SK-N-SH (cell line): ENCODE data around the gene CPN2. TPM values are rescaled to one million over a fixed set of nuclear protein-coding genes. Genes with fewer than 3 reads are reported as not detected.

Experiments used
- CTCF ChIA-PET: fragments of 300-600, 350-600 bp; formaldehyde crosslinking; extraction: SDS; loops from one replicate; lab custom pipeline; 2021; lab: Yijun Ruan, JAX
- POLR2A ChIA-PET: fragments of 350-600 bp; sonication (Branson Sonifier 250); formaldehyde crosslinking; extraction: SDS; loops from one replicate; lab custom pipeline; 2020; ENCODE audit warnings: antibody characterized with exemption, inconsistent platforms; lab: Yijun Ruan, JAX
- DNase-seq: peaks from one replicate; pipeline ENCODE4 v3.0.0; 2012
- H2AFZ ChIP-seq: fragments of 200-600 bp; sonication (generic); 2 replicates; pipeline ENCODE4 v1.8.1; 2016; ENCODE audit warnings: antibody characterized with exemption, mild to moderate bottlenecking, low read depth
- H3F3A ChIP-seq: fragments of 200-600 bp; sonication (generic); replicated peaks from 2 replicates; pipeline ENCODE3; 2016; ENCODE audit warnings: antibody characterized with exemption, mild to moderate bottlenecking; ENCODE audit not compliant: insufficient read depth
- H3K27ac ChIP-seq, 2 experiments: fragments of 200-500 bp in 1 of 2; fragments of 200-600 bp in 1 of 2; sonication (Bioruptor generic) in 1 of 2; sonication (generic), shearing (Covaris generic) in 1 of 2; 2 replicates each; pipeline versions ENCODE4 v1.5.1 to v1.6.1; 2014 to 2016; ENCODE audit warnings: low read depth in 2 of 2, inconsistent platforms in 1 of 2, low read length in 1 of 2, mild to moderate bottlenecking in 1 of 2, mixed read lengths in 1 of 2
- H3K27me3 ChIP-seq: fragments of 200-600 bp; sonication (generic), shearing (Covaris generic); 2 replicates; pipeline ENCODE4 v1.6.1; 2016; ENCODE audit warnings: mixed run types; ENCODE audit not compliant: insufficient read depth
- H3K36me3 ChIP-seq, 2 experiments: fragments of 200-500 bp in 1 of 2; fragments of 200-600 bp in 1 of 2; sonication (Bioruptor generic) in 1 of 2; sonication (generic) in 1 of 2; replicated peaks in 1 of 2; 2 replicates each; pipeline versions ENCODE3 to v1.5.1; 2014 to 2016; ENCODE audit warnings: low read length in 1 of 2, mild to moderate bottlenecking in 1 of 2; ENCODE audit not compliant: insufficient read depth in 2 of 2, control insufficient read depth in 1 of 2
- H3K4me1 ChIP-seq, 2 experiments: fragments of 200-500 bp in 1 of 2; fragments of 200-600 bp in 1 of 2; sonication (Bioruptor generic) in 1 of 2; sonication (generic), shearing (Covaris generic) in 1 of 2; 2 replicates each; pipeline versions ENCODE4 v1.5.1 to v1.6.1; 2014 to 2016; ENCODE audit warnings: low read depth in 1 of 2, low read length in 1 of 2, mixed run types in 1 of 2; ENCODE audit not compliant: insufficient read depth in 2 of 2, control insufficient read depth in 1 of 2
- H3K4me2 ChIP-seq: fragments of 200-600 bp; sonication (generic), shearing (Covaris generic); 2 replicates; pipeline ENCODE4 v1.6.1; 2017; ENCODE audit warnings: mixed run types
- H3K4me3 ChIP-seq, 2 experiments: fragments of 200-500 bp in 1 of 2; fragments of 200-600 bp in 1 of 2; sonication (Bioruptor generic) in 1 of 2; sonication (generic), shearing (Covaris generic) in 1 of 2; 2 replicates each; pipeline versions ENCODE4 v1.5.1 to v1.8.1; 2014 to 2016; ENCODE audit warnings: low read depth in 2 of 2, inconsistent platforms in 1 of 2, low read length in 1 of 2, mild to moderate bottlenecking in 1 of 2, mixed read lengths in 1 of 2, moderate library complexity in 1 of 2
- H3K79me2 ChIP-seq: fragments of 200-600 bp; sonication (generic); 2 replicates; pipeline ENCODE4 v1.8.1; 2017; ENCODE audit warnings: mild to moderate bottlenecking; ENCODE audit not compliant: insufficient read depth
- H3K9ac ChIP-seq: fragments of 200-600 bp; sonication (generic); 2 replicates; pipeline ENCODE4 v1.6.1; 2017; ENCODE audit warnings: mixed run types
- H3K9me2 ChIP-seq: fragments of 200-600 bp; sonication (generic); 2 replicates; pipeline ENCODE4 v1.6.1; 2017; ENCODE audit warnings: mixed run types
- H3K9me3 ChIP-seq: fragments of 200-600 bp; sonication (generic); 2 replicates; pipeline ENCODE4 v1.6.1; 2017; ENCODE audit warnings: mixed run types, mild to moderate bottlenecking, moderate library complexity
- H4K20me1 ChIP-seq: fragments of 200-600 bp; sonication (generic); 2 replicates; pipeline ENCODE4 v1.6.1; 2017; ENCODE audit warnings: mild to moderate bottlenecking, mixed run types; ENCODE audit not compliant: insufficient read depth
- CHD2 ChIP-seq: fragments of 150-350 bp; IDR thresholded peaks from 2 replicates; pipeline ENCODE4 v1.6.1; 2018; ENCODE audit warnings: low read length; ENCODE audit not compliant: partially characterized antibody
- EP300 ChIP-seq, 2 experiments: IDR thresholded peaks; 2 replicates each; pipeline versions ENCODE4 v1.4.0 to v1.6.1; 2012; ENCODE audit warnings: borderline replicate concordance in 1 of 2, low read depth in 1 of 2, low read length in 1 of 2
- FOSL2 ChIP-seq: IDR thresholded peaks from 2 replicates; pipeline ENCODE4 v1.4.0; 2012; ENCODE audit warnings: low read depth, mild to moderate bottlenecking, moderate library complexity, borderline replicate concordance
- FOXJ3 ChIP-seq: sonication (generic); formaldehyde crosslinking; IDR thresholded peaks from 2 replicates; pipeline ENCODE4 v1.5.1; 2020; ENCODE audit warnings: mild to moderate bottlenecking, missing genetic modification reagents
- FOXM1 ChIP-seq: IDR thresholded peaks from 2 replicates; pipeline ENCODE4 v1.4.0; 2012; ENCODE audit warnings: low read depth, mild to moderate bottlenecking
- GABPA ChIP-seq: IDR thresholded peaks from 2 replicates; pipeline ENCODE4 v1.4.0; 2012; ENCODE audit warnings: low read depth, mild to moderate bottlenecking
- GATA2 ChIP-seq: sonication (generic); formaldehyde crosslinking; IDR thresholded peaks from 2 replicates; pipeline ENCODE4 v1.5.0; 2020; ENCODE audit warnings: mild to moderate bottlenecking, missing genetic modification reagents
- JUND ChIP-seq: IDR thresholded peaks from 2 replicates; pipeline ENCODE4 v1.4.0; 2012
- MXI1 ChIP-seq: IDR thresholded peaks from 2 replicates; pipeline ENCODE4 v1.6.1; 2012; ENCODE audit warnings: mild to moderate bottlenecking, low read depth, low read length, improper control_type of control experiment
- NRF1 ChIP-seq: IDR thresholded peaks from 2 replicates; pipeline ENCODE4 v1.6.1; 2012; ENCODE audit warnings: low read depth, mild to moderate bottlenecking, low read length
- PBX3 ChIP-seq: IDR thresholded peaks from 2 replicates; pipeline ENCODE4; 2012
- REST ChIP-seq: IDR thresholded peaks from 2 replicates; pipeline ENCODE4 v1.6.1; 2012; ENCODE audit warnings: mild to moderate bottlenecking, low read depth, low read length, moderate library complexity
- RFX5 ChIP-seq: IDR thresholded peaks from 2 replicates; pipeline ENCODE4 v1.6.1; 2012; ENCODE audit warnings: mild to moderate bottlenecking, improper control_type of control experiment, low read length
- SIN3A ChIP-seq: IDR thresholded peaks from 2 replicates; pipeline ENCODE4 v1.6.1; 2012; ENCODE audit warnings: low read depth, mild to moderate bottlenecking, low read length, moderate library complexity, borderline replicate concordance
- TEAD4 ChIP-seq: IDR thresholded peaks from 2 replicates; pipeline ENCODE4 v1.4.0; 2012; ENCODE audit warnings: mild to moderate bottlenecking, borderline replicate concordance; ENCODE audit not compliant: insufficient read depth
- USF1 ChIP-seq: IDR thresholded peaks from 2 replicates; pipeline ENCODE4 v1.4.0; 2012; ENCODE audit warnings: low read depth, borderline replicate concordance
- YY1 ChIP-seq: IDR thresholded peaks from 2 replicates; pipeline ENCODE4 v1.4.0; 2012; ENCODE audit warnings: low read depth, mild to moderate bottlenecking
- ZBTB33 ChIP-seq: IDR thresholded peaks from 2 replicates; pipeline ENCODE4 v1.4.0; 2012; ENCODE audit warnings: low read depth, borderline replicate concordance
- WGBS: methylation state at CpG from one replicate; pipeline ENCODE4 v1.1.6; 2017; ENCODE audit warnings: low lambda C conversion rate; 5-methylcytosine and 5-hydroxymethylcytosine counted together
- polyA plus RNA-seq, 3 experiments: library from polyadenylated mRNA; depleted of rRNA; stranded (reverse); fragments of >200 nt; gene quantifications; 2 replicates each; pipeline ENCODE4 v1.2.3, GENCODE V29; 2012

The CPN2 gene
- polyA plus RNA-seq, 1 of the 3 experiments (the other 2 are of a cell fraction) = not detected

- Histone ChIP-seq H3K4me2 (no peak overlapping the region), H3K27ac (no peak overlapping the region), H3K27me3 (no peaks in the 10 kb centered on the region), H3K4me1 (no peaks in the 10 kb centered on the region), H3K9ac (no peak overlapping the region), H3K9me2 (no peaks in the 10 kb centered on the region)
- no peak for DNase-seq
- no peak for TF ChIP-seq TEAD4
- no peak for TF ChIP-seq EP300 (IDR thresholded peaks at IDR 0.05; ENCODE audit: borderline replicate concordance in 1 of 2, low read depth in 1 of 2, low read length in 1 of 2)
- TF ChIP-seq GATA2 (CRISPR knock-in tag) = no peak
- no peak for TF ChIP-seq MXI1
- no peak for TF ChIP-seq CHD2
- no peak for TF ChIP-seq GABPA
- TF ChIP-seq FOSL2 = no peak
- no peak for TF ChIP-seq ZBTB33
- no peak for TF ChIP-seq FOXM1
- no peak for TF ChIP-seq NRF1
- TF ChIP-seq YY1 = no peak
- TF ChIP-seq JUND = no peak
- no peak for TF ChIP-seq SIN3A
- TF ChIP-seq USF1 = no peak
- no peak for TF ChIP-seq FOXJ3 (CRISPR knock-in tag)
- no peak for TF ChIP-seq REST
- TF ChIP-seq RFX5 = no peak
- TF ChIP-seq PBX3 = no peak
- TF ChIP-seq, all 33 proteins: peak for 0
- WGBS = 73% methylated on average over 8 of the region's 8 CpGs
- ChIA-PET CTCF (interaction anchor here (0.8 to 2.1 kb wide), 2 partner anchors 19 to 44 kb away, joined by 3 to 11 read pairs; no protein-coding TSS in a partner anchor), POLR2A (no interaction called here)
- no peak overlapping the region for H2AFZ ChIP-seq
- no peaks in the 10 kb centered on the region for H4K20me1 ChIP-seq
- no peaks in the 10 kb centered on the region for H3F3A ChIP-seq
- no peaks in the 10 kb centered on the region; the same call in 1 of the 2 replicates for H3K9me3 ChIP-seq
- no peaks in the 10 kb centered on the region for H3K36me3 ChIP-seq
- no peak overlapping the region for H3K4me3 ChIP-seq
- H3K79me2 ChIP-seq = no peaks in the 10 kb centered on the region
Measured at GRCh38 chr3:194387926-194388418, 36.8 kb upstream of the CPN2 start.
